Heart left ventricle (tissue), 13 donors: ENCODE results near the gene CDX1.

ENCODE experiments used
- POLR2A ChIP-seq, 2 donors: fragments of 450-650 bp; IDR thresholded peaks; one replicate each; pipeline ENCODE4 v1.6.1; 2017; ENCODE audit warnings: antibody characterized with exemption in 2 of 2, mild to moderate bottlenecking in 2 of 2, moderate library complexity in 2 of 2
- TF ChIP-seq, protein P1 (sequence below), 12 donors: fragments of 200-600 bp; sonication (generic) in 4 of 12; IDR thresholded peaks; one replicate each; pipeline versions ENCODE4 v1.5.0 to v1.8.0; 2018 to 2022; ENCODE audit warnings: antibody characterized with exemption in 12 of 12, mild to moderate bottlenecking in 5 of 12
- donor health status: ischemic (EF 13 %, LVEDD 7.1; RV severe dilation, severe dysfunction).
- donor health status: DM: no; HTN: yes; CAD: no.
- donor health status: DM: no; HTN: no; CAD: no.
- donor health status: ischemic (EF 25% LVEDD 6.9; RV normal size, moderate dysfunction).
- donor health status: ischemic (EF 25% LVEDD 5.7; RV mildly dilated, moderate dysfunction).
- donor health status: ischemic (EF 35%, LVEDD 5.7; RV mildly dilated, moderate dysfunction).
- donor health status: nonischemic (EF 11% LVEDD 7.7; RV severe dilation, severe dysfunction).
- donor health status: DM: yes; HTN: yes; CAD: no.
- donor health status: PGD.
- donor health status: ischemic (EF 29% LVEDD 5.4; RV normal size, mild dysfunction).
- donor health status: nonischemic (EF 23%, LVEDD 6.1; RV moderate dilation, normal function).

DNA sequence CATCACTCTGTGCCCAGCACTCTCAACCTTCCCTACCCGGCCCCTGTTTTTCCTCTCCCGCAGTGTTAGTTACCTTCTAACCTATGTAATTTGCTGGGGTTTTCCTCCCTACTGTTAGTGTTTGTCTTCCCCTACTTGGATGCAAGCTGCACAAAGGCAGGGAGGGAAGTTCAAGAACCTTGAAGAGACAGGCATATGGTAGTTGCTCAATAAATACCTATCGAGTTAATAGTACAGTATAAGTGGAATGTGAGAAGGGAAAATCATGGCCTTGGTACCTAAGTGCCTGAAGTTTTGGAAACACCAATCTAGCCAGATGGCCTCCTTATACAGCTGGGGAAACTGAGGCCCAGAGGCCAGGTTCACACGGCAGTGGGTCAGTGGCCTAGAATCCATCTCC is 35.1 kb upstream of the CDX1 start:
- TF ChIP-seq, protein P1, sequence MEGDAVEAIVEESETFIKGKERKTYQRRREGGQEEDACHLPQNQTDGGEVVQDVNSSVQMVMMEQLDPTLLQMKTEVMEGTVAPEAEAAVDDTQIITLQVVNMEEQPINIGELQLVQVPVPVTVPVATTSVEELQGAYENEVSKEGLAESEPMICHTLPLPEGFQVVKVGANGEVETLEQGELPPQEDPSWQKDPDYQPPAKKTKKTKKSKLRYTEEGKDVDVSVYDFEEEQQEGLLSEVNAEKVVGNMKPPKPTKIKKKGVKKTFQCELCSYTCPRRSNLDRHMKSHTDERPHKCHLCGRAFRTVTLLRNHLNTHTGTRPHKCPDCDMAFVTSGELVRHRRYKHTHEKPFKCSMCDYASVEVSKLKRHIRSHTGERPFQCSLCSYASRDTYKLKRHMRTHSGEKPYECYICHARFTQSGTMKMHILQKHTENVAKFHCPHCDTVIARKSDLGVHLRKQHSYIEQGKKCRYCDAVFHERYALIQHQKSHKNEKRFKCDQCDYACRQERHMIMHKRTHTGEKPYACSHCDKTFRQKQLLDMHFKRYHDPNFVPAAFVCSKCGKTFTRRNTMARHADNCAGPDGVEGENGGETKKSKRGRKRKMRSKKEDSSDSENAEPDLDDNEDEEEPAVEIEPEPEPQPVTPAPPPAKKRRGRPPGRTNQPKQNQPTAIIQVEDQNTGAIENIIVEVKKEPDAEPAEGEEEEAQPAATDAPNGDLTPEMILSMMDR (IDR thresholded peaks at IDR 0.05) = no peak
- TF ChIP-seq POLR2A (IDR thresholded peaks at IDR 0.05) = no peak
